ENCODE measurements around the gene ADCY4. TPM values are rescaled to one million over a fixed set of nuclear protein-coding genes. Genes with fewer than 3 reads are reported as not detected.

The ADCY4 gene
- total and polyA plus RNA-seq, 2 of the 13 experiments (the other 11 are each of a cell fraction or from before 2014, with no cell fraction given), result 0.03 TPM; not detected in 1

DNA sequence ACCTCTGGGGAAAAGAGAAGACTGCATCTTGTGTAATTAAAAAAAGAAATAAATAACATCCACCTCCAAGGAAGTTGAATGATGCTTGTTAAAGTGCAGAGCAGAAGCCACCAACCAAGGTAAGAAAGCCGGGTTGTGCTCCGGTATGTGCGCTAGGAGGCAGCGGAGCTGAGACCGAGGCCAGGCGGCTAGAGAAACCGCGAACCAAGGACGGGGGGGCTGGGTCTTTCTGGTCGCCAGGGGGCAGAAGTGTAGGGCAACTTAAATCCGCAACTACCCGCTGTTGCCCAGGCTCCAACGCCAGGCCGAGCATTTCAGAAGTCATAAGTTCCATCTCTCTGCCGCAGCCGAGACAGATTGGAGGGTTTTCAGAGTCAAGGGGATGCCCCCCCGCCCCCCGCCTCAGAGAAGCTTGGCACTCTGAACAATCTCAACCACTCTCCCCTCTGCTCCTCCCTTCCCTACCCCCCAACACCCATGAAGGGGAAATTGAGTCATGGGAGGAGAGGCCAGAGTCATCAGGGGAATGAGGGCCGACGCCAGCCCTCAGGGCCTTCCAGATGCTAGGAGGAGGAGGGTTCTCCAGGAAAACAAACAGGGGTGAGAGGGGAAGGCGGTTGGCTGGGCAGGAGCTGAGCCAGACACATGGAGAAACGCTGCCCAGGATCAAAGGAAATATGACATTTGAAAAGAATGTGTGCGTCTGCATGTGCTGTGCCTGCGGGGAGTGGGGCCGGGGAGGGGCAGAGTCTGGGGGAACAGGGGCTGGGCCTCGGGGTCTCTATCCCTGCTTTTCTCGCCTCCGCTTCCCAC lies 30.9 kb upstream of the ADCY4 start (continued):
- TF ChIP-seq ZSCAN9 (CRISPR knock-in tag; IDR thresholded peaks at IDR 0.05; ENCODE audit: borderline replicate concordance) (0 out of 2 replicates have a peak, but pooled peaks have one; percentile 44), EED (CRISPR knock-in tag; IDR thresholded peaks at IDR 0.05) (no peak), ZFX (CRISPR knock-in tag; IDR thresholded peaks at IDR 0.05; ENCODE audit: low read depth) (peak; percentile 89), HOXA7 (CRISPR knock-in tag; IDR thresholded peaks at IDR 0.05) (no peak), ZNF318 (CRISPR knock-in tag; IDR thresholded peaks at IDR 0.05) (peak; percentile 95; the same call in 1 of the 2 replicates), GTF2F1 (IDR thresholded peaks at IDR 0.05; ENCODE audit: low read length) (no peak), CHD2 (IDR thresholded peaks at IDR 0.05; ENCODE audit: low read depth, low read length) (peak; percentile 21; the same call in 1 of the 2 replicates), TERF1 (CRISPR knock-in tag; IDR thresholded peaks at IDR 0.05) (no peak), ZBTB42 (CRISPR knock-in tag; IDR thresholded peaks at IDR 0.05) (no peak), ZFYVE20 (CRISPR knock-in tag; IDR thresholded peaks at IDR 0.05; ENCODE audit: borderline replicate concordance, low read depth) (no peak), ZNF878 (CRISPR knock-in tag; IDR thresholded peaks at IDR 0.05) (no peak), ZNF10 (CRISPR knock-in tag; IDR thresholded peaks at IDR 0.05; ENCODE audit: borderline replicate concordance, low read depth) (no peak)

All from HepG2 (cell line).